NCI-H1417 (cell line): ENCODE measurements around the gene GNA12.
"Not testable (repeated sequence)": the region's sequence is repeated elsewhere in the genome, so short reads cannot be mapped to it uniquely, and the experiment has no call there.

Experiments used
- DNase-seq, 3 experiments: peaks; one replicate each; lab custom pipeline; 2025; lab: John Stamatoyannopoulos, UW

Gene GNA12

DNA sequence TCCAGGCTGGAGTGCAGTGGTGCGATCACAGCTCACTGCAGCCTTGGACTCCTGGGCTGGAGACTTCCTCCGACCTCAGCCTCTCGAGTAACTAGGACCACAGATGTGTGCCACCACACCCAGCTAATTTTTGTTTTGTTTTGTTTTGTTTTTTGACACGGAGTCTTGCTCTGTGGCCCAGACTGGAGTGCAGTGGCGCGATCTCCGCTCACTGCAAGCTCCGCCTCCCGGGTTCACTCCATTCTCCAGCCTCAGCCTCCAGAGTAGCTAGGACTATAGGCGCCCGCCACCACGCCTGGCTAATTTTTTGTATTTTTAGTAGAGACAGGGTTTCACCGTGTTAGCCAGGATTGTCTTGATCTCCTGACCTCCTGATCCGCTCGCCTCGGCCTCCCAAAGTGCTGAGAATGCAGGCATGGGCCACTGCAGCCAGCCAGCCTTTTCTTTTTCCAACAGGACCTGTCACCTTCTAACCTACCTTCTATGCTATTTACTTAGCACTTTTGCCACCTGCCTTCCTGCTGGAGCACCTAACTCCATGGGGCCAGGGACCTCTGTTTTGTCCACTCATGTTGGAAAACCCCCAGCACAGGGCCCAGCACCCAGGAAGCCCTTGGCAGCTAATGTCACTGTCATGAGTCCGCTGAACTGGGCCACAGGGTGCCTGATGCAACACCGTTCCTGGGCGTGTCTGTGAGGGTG, 150.5 kb downstream of the GNA12 start:
- DNase-seq, result not testable (repeated sequence)

DNA sequence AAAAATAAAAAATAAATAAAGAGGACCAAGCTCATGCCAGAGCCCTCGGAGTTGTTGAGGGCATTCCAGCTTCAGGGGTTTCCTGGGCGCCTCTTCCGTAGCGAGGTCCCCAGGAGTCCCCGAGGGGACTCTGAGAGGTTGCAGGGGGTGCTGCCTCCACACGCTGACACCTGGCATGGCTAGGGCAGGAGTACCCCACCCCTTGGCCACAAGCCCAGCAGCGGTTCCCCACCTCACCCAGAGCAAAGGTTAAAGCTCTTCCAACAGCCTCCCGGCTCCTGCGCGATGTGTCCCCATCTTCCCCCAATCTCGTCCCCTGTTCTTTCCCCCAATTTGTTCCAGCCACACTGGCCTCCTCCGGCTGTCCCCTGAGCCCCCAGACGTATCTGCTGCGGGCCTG, 151.6 kb downstream of the GNA12 start:
- no peak for DNase-seq

DNA sequence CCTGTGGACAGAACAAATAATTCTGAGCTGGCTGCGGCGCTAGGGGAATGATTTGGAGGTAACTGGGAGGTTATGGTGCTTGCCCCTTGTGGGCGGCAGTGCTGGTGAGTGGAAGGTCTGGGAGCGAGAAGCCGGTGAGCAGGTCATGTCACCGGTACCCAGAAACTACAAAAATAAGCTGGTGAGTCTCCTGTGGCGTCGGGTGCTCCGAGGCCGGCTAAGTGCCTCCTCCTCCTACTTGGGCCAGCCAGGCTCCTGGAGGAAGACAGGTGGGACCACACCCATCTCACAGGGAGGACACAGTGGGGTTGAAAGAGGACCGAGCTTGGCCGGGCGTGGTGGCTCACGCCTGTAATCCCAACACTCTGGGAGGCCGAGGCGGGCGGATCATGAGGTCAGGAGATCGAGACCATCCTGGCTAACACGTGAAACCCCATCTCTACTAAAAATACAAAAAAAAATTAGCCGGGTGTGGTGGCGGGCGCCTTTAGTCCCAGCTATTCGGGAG, 152.1 kb downstream of the GNA12 start:
- not testable (repeated sequence) for DNase-seq

DNA sequence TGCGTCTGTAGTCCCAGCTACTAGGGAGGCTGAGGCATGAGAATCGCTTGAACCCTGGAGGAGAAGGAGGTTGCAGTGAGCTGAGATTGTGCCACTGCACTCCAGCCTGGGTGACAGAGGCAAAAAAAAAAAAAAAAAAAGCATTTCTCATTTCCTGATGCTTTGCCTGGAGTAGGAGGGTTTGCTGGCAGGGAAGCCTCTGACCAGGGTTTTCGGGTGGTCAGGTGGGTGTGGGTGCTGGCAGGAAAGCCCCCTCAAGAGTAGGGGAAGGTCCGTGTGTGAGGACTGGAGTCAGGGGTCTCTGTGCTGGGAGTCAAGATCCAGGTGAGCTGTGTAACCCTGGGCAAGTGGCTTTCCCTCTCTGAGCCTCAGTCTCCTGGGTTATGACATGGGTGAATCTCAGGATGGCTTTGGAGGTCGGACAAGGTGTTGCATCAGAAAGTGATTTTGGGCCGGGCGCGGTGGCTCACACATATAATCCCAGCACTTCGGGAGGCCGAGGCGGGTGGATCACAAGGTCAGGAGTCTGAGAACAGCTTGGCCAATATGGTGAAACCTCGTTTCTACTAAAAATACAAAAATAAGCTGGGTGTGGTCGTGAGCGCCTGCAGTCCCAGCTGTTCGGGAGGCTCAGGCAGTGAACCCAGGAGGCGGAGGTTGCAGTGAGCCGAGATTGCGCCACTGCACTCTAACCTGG, 152.9 kb downstream of the GNA12 start:
- no peak for DNase-seq

DNA sequence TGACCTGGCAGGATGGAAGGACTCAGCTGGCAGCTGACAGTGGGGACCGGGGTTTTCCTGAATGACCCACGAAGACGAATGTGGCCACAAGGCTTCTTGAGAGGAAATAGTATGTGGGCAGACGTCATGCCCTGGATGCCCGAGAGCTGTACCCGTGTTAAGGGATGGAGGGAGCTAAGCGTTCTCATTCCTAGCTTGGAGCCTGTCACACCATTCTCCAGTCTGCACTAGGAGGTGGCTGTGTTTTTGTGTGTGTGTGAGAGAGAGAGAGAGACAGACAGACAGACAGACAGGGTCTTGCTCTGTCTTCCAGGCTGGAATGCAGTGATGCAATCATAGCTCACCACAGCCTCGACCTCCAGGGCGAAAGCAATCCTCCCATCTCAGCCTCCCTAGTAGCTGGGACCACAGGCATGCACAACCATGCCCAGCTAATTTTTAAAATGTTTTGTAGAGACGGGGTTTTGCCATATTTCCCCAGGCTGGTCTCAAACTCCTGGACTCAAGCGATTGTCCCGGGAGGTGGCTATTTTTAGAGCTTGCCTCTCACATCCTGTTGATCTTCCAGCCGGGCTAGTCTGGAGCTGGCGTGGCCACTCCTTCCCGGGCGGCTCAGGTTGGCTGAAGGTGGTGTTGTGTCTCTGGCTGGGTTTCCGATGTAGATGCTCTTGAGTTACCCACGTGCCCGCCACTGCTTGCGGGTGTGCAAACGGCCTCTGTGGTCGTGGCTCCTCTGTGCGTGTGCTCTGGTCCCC, 154.0 kb downstream of the GNA12 start:
- peak in 1 of 3 experiments; percentile 23 for DNase-seq

DNA sequence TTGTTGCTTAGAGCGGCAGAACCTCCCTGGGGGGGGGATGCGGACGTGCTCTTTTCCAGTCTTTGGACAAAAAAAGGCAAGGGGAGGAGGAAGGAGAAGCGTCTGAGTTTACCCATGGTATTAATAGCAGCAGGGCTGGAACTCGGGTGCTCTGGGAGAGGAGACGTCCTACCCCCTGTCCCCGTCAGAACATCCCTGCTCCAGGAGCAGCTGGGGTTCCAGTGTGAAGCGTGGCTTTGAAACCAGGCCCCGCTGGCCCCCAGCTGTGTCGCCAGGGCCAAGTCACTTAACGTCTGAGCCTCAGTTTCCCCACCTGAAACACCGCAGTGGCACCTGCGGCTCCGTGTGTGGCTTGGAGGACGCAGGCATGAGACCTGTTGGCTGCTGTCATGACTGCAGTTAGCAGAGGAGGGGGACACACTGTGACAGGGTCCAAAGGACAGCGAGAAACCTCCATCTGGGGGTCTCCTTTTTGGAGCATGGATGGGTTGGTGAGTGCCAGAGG, 154.7 kb downstream of the GNA12 start:
- DNase-seq, result no peak

DNA sequence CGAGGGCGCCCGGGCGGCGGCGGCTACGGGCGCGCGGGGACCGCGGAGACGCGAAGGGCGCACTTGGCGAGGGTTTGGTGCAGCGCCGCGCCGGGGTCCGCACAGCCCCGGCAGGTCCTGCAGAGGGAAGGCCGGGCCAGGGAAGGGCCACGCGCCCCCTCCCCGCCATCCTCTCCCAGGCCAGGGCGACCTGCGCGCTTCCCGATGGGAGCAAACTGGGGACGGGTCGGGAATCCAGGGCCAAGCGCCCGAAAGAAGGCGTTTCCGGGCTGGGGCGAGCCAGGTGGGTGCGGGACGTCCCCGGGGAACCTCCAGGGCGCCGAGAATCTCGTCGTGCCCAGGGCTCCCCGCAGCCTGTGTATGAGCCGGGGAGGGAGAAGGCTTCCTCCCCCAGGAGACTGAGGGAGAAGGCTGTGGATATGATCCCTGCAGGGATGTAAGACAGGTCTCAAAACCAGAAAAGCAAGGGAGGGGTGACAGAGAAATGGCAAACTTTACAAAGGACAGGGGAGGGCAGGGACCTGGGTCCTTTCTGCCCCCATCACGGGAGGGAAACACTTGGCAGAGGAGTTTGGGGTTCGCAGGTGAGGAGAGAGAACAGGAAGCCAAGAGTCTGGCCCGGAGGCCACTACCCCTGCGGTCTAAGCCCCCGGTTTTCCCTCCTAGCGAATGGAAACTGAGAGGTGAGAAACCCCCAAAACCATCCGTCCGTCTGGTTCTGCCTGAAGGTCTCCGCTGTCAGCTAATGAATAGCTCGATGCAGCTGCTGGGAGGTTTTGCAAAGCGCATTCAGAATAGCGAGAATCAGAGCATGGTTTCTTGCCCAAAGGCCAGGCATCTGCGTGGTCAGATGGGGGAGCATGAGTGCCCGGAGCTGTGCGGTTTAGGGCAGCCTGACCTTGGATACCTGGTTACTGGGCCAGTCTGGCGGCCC, 155.4 kb downstream of the GNA12 start:
- DNase-seq, result peak in 1 of 3 experiments; percentile 12

DNA sequence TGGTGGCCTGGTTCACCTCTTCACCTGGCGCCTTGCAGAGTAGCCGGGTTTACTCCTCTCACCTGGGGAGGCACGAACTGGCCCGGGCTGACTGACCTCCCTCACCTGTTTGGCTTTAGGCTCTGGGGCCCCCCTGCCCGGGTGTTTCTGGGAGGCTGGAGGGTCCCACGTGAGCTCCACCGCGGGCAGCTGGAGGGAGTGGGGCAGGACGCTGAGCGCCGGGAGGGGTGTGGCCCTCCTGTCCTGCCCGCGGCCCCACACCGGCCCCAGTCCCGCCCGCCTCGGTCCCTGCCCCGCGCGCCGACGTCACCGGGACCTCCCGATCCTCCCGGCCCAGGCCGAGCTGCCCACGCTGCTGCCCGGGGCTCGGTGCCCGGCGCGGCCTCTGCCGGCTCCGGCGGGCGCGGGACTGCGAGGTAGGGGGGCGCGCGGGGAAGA, 156.2 kb downstream of the GNA12 start, which contains the start of gene AMZ1:
TSS of gene AMZ1 (plus strand) at position 322 of the 438 bp plus-strand sequence. CDS start 12,250 bp downstream, outside the sequence.
- DNase-seq, result no peak

DNA sequence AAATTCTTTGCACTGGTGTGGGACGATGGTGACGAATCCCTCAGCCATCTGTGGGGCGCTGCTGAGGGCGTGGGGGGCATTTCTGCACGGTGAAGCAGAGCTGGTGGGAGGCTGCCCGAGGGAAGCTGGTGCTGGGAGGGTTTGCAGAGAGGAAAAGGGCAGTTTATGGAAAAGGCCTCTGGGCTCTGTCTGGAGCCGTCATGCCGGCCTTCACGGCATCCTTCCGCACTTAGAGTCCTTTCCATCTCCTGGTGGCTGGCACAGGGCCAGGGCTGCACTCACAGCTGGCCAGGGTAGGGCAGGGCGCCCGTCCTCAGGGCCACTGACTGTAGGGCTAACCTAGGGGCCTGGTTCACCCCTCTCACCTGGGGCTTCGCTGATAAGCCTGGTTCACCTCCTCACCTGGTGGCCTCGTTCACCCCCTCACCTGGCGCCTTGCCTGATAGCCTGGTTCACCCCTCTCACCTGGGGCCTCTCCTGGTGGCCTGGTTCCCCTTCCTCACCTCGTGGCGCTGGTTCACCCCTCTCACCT, 156.7 kb downstream of the GNA12 start:
- DNase-seq, result peak in 2 of 3 experiments; percentile 65 to 66

DNA sequence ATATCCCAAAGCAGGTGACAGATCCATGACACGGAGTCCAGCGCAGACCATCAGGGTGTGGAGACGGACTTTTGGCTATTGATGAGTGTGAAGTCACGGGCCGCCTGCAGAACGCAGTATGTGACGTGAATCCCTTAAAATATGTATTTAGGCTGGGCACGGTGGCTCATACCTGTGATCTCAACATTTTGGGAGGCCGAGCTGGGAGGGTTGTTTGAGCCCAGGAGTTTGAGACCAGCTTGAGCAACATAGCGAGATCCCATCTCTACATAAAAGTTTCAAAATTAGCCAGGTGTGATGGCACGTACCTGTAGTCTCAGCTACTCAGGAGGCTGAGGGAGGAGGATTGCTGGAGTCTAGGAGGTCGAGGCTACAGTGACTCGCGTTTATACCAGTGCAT, 158.0 kb downstream of the GNA12 start:
- no peak for DNase-seq

DNA sequence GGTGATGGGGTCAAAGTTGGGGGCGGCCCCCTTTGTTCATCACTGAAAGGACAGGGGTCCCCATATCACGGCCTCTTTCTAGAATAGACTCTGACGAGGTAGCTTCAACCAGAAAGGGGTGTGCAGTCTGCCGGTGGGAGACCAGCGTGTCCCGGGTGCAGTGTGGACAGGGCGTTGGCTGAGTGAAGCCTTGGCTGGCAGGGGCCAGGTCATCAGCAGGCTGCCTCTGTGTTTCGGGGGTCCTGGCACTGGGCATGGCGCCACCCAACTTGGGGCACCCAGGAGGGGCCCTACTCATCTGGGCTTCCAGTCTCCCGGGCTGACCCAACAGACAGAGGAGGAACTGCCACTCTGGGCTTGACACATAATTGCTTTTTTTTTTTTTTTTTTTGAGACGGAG, 159.6 kb downstream of the GNA12 start:
- no peak for DNase-seq

DNA sequence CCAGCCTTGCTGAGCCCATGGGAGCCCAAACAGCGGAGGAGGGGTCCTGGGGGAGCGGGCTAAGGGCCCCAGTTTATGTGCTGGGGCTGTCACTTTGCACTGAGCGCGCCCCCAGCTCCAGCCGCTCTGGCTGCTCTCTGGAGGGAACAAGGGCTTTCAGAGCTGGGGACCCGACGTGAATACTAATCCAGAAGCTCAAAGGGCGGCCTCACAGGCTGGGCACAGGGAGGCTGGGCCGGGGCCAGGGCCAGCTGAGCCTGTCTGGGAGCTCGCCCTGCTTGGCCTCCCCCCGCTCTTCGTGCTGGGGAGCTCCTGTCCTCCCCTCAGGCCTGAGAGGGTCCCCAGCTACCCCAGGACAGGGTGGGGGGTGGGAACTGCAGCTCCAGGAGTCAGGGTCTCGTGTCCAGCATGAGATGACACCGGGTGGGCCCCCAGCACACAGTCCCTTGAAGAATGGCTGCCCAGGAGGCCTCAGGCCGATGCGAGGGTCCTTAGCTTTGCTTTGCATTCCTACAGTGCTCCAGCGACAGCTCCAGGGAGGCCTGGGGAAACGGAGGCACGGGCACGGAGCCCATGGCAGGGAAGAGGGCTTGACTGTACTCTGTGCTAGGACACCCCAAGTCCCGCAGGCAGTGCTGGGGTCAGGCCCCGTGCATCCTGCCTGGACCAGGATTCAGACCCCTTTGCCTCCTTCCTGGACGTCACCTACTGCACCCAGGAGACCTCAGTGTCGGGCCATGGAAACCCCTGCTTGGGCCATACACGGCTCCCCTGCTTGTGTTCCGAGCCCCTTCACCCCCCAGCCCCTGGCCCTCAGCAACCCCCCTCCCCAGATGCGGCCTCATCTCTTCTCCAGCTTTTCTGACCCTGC, 161.9 kb downstream of the GNA12 start:
- DNase-seq, result no peak

DNA sequence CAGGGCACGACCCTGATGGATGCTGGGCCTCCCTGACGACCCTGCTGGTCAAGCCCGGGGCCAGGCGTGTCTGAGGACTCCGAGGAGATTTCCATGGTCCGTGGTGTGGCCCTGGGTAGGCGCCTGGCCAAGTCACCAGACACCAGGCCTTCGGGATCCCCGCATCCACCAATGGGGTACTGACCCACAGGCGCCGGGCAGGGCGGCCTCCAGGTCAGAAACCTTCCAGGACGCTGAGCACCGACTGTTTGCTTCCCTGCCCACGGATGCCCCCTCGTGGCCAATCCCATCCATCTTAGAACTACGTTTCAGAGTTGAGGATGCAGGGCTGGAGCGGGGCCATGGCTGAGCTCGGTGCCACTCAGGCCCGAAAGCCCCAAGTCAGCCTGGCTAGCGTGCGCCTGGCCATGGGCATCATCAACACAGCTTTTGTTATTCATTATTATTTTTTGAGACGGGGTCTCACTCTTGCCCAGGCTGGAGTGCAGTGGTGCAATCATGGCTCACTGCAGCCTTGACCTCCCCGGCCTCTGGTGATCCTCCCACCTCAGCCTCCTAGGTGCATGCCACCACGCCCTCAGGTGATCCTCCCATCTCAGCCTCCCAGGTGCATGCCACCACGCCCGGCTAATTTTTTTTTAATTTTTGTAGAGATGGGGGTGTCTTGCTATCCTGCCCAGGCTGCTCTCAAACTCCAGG, 163.2 kb downstream of the GNA12 start:
- DNase-seq, result peak; percentile 26 to 69 (median 28)

DNA sequence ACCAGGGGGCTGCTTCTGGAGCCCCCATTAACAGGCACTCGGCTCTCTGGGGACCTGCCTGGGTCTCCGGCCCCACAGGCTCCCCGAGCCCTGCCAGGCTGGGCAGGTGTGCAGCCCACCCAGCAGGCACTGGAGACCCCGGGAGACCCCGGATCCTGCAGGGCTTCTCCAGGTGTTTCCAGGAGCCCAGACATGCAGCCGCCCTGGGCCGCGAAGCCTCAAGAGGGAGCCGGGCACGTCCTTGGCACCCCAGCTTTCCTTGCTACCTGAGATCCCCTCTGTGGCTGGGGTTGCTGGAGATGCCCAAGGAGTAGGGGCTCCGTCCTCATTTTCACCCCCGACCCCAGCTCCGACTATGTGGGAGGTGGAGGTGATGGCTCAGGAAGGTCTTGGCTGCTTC, 163.9 kb downstream of the GNA12 start:
- no peak for DNase-seq

DNA sequence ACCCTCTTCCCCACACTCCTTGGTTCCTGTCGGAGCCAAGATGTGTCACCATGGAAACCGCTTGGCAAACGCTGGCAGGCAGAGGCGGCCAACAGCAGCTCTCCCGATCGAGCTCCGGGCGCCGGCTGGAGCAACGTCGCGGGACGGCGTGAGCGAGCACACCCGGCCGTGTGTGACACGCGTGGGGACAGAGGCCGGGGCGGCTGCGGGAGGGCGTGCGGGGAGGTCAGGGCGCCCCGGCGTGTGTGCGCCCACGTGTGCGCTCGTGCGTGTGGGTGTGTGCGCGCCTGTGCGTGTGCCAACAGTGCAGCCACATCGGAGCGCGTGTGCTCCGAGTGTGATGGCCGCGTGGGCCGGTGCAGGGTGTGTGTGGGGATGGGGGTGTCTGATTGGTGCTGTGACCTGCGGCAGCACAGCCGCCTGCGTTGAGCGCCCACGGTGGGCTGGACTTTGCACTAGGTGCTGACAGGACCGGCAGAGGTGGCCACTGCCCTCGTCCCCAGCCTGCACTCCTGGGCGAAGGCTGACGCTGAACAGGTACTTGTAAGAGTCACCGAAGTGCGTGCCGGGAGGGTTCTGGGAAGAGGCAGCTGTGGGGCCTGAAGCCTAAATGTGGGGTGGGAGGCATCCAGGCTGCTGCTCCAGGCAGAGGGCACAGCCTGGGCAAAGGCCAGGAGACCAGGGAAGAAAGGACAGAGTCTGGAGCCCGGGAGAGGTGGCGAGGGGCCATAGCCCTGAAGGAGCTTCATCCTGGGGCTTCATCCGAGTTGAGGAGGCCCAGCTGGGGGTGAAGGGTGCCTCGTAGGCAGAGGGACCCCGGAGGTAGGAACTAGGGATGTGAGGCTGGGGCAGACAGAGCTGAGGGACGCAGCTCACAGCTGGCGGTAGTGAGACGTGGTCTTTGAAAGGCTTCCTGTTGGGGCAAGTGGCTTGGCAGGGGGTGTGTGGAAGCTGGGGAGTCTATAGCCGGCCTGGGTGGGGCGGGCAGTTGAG, 164.7 kb downstream of the GNA12 start:
- peak in 2 of 3 experiments; percentile 54 to 64 for DNase-seq

DNA sequence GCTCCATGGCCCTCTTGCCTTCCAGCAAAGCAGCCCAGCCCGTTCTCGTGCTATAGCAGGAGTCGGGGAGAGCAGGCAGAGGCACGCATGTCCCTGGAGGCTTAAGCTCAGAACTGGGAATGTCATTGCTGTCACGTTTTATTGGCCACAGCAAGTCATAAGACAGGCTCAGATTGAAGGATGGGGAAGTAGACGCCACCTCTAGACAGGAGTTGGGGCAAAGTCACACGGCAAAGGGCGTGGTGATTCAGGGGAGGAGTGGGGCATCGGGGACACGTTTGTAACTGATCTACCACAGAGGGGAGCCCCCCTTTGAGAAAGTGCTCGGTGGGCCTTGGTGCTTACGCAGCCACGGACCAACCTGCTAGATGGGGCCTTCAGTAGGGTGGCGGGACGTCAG, 165.7 kb downstream of the GNA12 start:
- DNase-seq, result not testable (repeated sequence)
